ENCODE data around the gene CCDC71L. TPM values are rescaled to one million over a fixed set of nuclear protein-coding genes. Genes with fewer than 3 reads are reported as not detected.
A peak's percentile ranks its signal among the peaks of the same experiment; 100 is the strongest.

Gene CCDC71L
- total RNA-seq, 1 donor from 2014 or later: 21.0 TPM

DNA sequence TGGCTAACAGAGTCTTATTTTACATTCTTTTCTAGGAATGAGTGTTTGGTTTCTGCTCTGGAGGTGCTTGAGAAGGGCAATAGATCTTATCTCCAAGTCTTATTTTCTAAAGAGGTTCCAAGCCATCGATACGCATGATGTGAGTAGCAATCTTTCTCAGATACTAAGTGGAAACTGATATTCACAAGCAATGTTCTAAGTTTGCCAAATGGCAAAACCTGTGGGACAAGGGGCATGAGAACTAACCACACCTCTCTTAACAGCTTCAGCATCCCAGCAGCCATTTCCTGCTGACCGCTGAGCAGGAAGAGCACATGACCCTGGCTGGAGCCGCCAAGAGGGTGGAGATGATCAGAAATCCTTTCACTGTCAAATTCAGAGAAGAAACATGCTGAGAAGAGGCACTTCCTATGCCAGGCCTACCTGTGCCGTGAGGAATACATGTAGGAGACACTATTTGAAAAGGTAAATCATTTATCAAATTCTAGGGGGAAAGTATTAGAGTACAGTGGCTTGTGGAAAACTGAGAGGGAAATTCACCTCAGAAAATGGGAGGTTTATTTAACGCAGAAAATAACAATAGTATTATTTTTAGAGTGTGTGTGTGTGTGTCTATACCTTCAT, 35.2 kb downstream of the CCDC71L start:
- DNase-seq (ENCODE audit: low read depth): no peak

DNA sequence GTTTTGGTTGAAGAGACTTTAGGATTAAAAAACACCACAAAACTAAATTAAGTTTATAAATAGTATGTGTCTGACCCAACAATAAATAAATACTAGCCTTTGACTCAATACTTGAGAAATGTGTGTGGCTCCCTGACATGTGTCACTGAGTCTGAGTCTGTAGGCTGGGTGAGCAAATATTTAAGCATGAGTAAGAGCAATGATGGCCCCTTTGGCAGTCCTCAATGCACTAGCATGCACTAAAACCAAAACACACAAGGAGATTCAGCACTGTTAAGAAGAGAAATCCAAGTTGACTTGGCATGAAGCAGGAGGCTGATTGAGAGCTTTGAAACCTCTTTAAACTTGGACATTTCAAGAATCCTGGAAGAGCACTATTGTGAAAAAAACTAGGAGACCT, 37.1 kb downstream of the CCDC71L start:
- DNase-seq (ENCODE audit: low read depth): peak; percentile 50

DNA sequence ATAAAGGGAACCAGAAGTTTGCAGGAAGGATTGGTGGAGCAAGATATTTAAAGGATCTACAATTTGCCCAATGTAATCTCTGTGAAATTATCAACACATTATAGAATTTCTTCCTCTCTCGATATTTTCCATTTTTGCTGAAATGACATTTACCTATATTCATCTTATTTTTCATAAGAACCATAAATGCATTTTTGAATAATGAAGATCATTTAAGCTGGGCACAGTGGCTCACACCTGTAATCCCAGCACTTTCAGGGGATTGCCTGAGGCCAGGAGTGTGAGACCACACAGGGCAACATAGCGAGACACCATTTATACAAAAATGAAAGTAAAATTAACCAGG, 37.7 kb downstream of the CCDC71L start:
- DNase-seq (ENCODE audit: low read depth): no peak

DNA sequence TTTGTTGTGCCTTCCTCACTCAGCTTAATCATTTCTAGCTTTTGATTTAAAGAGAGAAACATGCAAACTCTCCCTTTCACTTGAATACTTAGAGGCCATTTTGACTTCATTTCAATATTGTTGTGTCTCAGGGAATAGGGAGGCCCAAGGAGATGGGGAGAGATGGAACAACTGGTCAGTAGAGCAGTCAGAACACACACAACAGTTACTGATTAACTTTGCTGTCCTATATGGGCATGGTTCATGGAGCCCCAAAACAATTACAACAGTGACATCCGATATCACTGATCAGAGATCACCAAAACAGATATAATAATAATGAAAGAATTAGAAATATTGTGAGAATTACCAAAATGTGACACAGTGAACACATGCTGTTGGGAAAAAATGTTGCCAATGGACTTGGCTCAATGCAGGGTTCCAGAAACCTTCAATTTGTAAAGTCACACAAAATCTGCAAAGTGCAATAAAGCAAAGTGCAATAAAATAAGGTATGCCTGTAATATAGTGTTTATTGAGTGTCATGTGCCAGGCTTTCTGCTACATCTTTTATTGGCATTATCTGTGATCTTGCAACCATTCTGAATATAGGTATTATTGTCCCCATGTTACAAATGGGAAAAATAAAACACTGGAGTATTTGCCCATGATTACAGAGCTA, 38.2 kb downstream of the CCDC71L start:
- DNase-seq (ENCODE audit: low read depth): no peak

DNA sequence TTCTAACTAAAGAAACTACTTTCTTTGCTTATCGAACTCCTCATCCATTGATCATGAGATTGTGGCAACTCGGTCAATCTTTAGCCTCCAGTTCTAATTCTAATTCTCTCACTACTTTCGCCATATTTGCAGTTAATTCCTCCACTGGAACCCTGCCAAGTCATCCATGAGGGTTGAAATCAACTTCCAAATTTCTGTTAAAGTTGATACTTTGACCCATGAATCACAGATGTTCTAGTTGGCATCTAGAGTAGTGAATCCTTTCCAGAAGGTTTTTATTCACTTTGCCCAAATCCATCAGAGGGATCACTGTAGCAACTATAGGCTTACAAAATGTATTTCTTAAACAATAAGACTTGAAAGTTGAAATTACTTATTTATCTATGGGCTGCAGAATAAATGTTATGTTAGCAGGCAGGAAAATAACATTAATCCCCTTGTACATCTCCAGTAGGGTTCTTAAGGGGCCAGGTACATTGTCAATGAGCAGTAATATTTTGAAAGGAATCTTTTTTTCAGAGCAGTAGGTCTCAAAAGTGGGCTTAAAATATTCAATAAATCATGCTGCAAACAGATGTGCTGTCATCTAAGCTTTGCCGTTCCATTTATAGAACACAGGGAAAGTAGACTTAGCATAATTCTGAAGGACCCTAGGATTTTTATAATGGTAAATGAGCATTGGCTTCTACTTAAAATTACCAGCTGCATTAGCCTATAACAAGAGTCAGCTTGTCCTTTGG, 39.4 kb downstream of the CCDC71L start:
- no peak for DNase-seq (ENCODE audit: low read depth)

DNA sequence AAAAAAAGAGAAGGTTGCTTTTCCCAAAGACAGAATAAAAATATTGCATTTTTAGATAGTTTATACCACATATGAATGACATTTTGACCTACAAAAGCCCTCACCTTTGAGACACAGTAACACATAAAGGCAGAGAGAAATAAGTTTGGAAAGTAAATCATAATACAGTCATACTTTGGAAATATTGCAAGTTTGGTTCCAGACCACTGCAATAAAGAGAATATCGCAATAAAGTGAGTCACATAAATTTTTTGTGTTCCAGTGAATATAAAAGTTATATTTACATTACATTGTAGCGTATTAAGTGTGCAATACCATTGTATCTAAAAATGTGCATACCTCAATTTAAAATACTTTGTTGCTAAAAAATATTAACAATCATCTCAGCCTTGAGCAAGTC, 40.3 kb downstream of the CCDC71L start:
- DNase-seq (ENCODE audit: low read depth): no peak

DNA sequence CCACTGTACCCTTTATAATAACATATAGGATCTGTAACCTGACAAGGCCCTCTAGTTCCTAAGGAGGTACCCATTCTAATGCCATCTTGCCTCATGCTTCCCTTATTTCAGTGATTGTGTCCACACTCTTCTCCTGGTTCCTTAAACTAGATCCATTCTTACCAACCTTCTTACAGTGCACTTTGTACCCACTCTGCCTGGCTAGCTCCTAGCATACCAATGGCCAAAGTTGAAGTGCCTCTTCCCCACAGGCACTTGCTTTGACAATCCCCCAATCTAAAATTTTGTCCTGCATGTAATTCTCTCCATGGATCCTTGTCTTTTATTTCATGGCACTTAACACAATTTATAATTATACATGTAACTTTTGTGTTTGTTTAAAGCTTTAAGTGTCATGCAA, 40.9 kb downstream of the CCDC71L start:
- no peak for DNase-seq (ENCODE audit: low read depth)

DNA sequence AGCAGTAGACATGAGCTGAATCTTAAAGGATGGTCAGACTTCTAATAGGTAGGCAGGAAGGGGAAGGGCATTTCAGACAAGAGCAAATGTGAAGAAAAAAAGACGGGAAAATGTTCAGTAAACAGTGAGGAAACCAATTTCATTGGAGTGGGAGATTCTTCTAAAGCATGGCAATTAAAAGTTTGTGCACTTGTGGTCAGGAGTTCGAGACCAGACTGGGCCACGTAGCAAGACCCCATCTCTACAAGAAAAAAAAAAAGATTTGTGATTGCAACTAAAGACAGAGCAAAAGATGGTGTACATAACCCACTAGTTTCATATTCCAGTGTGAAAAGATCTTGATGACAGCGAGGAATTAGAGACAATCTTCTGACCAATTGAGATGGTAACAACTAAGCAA, 41.7 kb downstream of the CCDC71L start:
- DNase-seq (ENCODE audit: low read depth): no peak

DNA sequence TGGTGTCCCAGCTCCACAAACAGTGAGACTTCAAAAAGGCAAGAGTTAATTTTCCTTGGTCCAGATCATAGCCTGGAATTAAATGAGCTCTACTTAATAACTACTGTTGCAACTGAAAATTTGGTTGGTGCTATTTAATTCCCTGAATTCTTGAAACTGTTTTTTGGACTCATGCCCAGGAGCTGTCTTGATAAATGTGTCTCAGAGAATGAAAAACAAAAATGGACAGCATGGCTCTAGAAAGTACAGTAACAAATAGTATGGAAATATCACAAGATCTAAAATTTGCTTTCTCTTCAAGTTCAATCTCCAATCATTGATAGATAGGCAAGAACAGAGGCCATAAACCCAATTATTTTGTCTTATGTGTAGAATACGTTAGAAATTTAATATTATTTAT, 42.5 kb downstream of the CCDC71L start:
- DNase-seq (ENCODE audit: low read depth): peak; percentile 57

DNA sequence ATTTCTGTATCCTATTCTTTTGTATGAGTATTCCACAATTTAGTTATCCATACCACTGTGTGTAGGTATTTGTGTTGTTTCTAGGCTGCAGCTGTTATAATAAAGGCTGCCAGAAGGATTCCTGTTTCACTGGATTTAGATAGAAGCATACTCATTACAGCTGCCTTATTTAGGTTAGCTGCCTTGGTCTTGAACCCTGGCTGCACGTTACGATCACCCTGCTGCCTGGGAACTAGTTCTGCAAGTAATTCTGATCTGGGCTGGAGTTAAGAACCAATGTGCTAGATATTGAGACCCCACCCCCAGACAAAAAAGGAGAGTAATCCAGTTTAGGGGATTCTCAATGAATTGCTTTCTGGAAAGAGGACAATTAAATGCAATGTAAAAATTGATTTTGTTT, 43.1 kb downstream of the CCDC71L start:
- no peak for DNase-seq (ENCODE audit: low read depth)

DNA sequence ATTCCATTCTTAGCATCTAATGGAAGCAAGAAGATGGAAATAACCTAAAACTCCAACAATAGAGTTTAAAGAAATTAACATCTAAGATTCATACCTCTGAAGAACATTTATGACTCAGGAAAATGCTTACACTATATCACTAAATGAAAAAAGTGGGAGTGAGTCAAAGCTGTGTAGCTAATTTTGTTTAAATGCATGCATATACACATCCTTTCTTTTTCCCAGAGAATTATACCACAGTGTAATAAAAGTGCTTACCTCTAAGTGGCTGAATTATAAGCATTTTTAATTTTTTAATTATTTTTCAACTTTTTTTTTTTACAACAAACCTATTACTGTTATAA, 44.3 kb downstream of the CCDC71L start:
- no peak for DNase-seq (ENCODE audit: low read depth)

DNA sequence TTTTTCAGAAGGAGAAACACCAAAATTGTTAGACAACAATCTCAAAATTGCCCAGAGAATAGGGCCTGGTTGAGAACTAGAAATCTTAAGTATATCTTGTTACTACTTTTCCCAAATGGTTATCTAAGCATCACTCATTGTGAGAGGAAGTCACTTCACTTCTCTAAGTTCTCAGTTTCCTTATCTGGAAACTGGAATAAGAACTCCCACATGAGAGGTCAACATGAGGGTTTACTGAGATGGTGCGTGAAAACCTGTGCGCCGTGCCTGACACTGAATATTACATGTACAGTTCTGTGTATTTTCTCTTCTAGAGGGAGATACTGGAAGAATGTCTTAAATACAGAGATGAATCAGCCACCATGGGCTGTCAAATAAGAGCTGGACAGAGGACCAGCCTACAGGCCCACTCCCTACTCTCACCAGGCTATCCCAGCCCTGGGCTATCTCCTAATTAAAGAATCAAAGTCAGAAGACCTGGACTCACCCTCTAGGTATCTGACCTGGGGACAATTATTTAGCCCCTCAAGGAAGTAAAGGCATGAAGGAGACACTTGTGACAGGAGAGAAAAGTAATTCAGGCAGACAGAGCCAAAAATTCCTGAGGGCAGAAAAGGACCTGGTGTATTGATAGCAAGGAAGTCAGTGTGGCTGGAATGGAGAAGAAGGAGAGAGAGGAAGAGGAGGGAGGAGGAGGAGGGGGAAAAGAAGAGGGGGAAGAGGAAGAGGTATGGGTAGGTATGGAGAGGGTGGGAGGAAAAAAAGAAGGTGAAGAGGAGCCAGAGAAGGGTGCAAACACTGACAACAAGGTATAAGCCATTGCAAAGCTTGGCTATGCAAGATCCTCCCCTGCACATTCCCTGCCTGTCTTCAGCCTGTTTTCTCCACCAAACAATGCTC, 44.9 kb downstream of the CCDC71L start:
- DNase-seq (ENCODE audit: low read depth): no peak

DNA sequence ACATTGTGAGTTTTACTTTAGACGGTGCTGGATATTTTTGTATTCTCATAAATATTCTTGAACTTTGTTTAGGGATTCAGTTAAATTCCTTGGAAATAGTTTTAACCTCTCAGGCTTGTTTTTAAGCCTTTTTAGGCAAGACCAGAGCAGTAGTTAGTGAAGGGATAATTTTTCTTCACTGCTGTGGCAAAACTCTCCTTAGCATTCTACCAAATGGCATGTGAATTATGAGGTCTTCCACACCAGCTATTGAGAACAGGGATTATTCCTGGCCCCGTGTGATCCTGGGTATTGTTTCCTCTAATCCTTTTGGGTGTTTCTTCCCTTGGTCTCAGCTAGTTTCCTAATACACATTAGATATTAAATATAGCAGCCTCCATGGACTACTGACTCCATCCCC, 46.2 kb downstream of the CCDC71L start:
- DNase-seq (ENCODE audit: low read depth): no peak

DNA sequence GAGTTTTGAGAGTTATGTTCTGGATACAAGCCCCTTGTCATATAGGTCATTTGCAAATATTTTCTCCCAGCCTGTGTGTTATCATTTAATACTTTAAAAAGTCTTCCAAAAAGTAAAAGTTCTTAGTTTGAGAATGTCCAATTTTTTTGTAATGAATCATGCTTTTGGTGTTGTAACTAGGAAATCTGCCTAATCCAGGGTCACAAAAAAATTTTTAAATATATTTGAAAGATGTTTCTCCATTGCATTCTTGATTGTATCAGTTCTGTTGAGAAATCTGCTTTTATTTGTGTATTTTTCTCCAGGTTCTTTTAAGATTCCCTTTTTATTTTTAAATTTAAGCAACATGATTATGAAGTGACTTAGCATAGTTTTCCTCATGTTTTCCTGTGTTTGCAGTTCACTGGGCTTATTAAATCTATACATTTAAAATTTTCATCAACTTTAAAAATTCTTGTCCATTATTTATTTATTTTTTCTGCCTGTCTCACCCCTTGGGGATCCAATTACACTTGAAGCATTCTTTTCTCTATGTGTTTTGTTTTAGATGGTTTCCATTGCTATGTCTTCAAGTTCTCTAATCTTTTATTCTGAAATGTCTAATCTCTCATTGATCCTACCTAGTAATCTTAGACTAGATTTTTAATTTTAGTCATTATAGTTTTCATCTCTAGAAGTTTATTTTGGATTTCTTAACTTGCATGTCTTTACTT, 47.0 kb downstream of the CCDC71L start:
- DNase-seq (ENCODE audit: low read depth): no peak

DNA sequence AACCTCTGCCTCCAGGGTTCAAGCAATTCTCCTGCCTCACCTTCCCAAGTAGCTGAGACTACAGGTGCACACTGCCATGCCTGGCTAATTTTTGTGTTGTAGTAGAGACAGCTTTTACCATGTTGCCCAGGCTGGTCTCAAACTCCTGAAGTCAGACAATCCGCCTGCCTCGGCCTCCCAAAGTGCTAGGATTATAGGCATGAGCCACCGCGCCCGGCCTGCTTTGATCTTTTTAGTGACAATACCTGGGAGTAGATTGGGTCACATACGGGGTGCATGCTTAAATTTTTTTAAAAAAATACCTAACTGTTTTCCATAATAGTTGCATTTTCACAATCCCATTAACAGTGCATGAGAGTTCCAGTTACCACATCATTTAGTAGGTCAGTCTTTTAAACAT, 47.7 kb downstream of the CCDC71L start:
- DNase-seq (ENCODE audit: low read depth): no peak

DNA sequence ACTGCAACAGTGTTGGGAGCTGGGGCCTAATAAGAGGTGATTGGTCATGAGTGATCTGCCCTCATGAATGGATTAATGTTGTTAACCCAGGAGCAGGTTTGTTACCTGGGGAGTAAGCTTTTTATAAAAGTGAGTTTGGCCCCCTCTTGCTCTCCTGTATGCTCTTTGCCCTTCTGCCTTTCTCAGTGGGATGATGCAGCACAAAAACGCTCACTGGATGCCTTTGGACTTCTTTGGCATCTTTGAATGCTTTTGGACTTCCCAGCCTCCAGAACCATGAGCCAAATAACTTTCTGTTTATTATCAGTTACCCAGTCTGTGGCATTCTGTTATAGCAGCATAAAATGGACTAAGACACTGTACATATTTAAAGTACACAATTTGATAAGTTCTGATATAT, 48.5 kb downstream of the CCDC71L start:
- DNase-seq (ENCODE audit: low read depth): no peak

DNA sequence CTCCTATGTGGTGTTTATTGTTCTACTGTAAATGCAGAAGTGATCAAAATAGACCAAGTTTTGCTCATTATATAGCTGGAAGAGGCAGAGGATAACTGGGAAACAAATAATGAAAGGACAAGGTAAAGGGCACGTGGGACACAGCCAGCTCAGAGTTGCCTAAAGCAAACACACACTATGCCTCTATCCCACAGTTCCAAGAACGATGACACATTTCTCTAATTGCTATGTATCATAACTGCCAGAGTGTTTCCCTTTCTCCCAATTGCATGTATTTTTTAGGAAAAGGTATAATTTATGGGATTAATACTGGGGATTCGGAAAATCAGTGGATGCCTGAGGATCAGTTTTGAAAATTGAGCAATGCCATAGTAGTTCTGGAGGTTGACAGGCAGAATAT, 49.0 kb downstream of the CCDC71L start:
- DNase-seq (ENCODE audit: low read depth): no peak

DNA sequence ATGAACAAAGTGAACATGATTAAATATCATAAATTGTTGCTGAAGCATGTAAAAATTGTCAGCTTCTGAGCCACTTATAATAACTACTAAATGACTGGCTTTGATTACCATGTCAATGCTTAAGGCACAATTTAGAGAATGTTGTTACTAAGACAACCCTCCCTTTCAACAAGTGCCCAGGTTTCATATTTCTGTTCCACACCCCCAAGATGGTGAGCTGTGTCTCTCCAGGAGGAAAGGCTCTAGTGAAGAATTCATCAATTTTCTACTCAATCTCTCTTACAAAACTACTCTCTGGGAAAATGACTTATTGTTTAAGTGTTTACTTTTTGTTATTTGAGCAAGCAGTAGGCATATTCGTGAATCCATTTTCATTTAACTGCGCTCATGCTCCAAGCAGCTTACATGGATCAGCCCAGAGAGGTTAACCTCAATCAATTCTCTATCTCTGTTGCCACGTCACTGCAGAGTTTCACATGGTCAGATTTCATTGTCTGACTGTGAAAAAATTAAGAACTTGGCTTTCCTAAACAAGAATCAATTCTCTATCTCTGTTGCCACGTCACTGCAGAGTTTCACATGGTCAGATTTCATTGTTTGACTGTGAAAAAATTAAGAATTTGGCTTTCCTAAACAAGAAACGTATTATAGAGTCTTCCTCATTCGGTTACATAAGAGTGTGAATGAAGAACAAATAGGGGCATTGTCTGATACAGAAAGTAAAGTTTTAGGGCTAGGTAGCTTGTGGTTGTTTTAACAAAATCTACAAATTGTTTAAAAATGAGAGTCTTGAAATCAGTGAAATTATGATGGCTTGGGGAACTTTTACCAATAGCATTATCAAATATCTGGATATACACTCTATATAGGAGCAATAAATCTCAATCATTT, 49.7 kb downstream of the CCDC71L start:
- peak; percentile 28 for DNase-seq (ENCODE audit: low read depth)

DNA sequence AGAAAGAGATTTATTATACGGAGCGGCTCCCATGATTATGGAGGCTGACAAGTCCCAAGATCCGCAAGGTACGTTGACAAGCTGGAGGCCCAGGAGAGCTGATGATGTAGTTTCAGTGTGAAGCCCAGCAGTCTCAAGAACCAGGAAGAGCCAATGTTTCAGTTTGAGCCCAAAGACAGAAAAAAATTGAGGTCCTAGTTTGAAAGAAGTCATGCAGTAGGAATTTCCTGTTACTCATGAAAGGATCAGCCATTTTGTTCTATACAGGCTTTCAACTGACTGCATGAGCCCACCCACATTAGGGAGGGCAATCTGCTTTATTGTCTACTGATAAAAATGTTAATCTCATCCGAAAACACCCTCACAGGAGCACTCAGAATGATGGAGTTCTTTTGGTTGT, 51.5 kb downstream of the CCDC71L start:
- DNase-seq (ENCODE audit: low read depth): peak; percentile 45

DNA sequence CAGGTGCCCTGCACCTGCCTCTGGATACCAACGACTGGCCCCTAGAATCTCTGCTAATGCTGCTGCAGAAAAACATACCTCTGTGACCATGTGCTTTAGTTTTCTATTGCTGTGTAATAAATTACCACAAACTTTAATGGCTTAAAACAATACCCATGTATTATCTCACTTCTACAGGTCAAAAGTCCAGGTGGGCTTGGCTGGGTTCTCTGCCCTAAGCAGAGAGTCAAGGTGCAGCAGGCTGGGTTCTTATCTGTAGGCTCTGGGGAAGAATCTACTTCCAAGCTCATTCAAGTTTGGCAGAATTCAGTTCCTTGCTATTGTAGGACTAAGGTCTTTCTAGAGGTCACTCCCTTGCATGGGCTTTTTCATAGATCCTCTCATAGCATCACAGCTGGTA, 52.3 kb downstream of the CCDC71L start:
- DNase-seq (ENCODE audit: low read depth): no peak

Data from renal cortical epithelial cell (primary cell).